ENCODE measurements around the gene FBXL7.

The FBXL7 gene

DNA sequence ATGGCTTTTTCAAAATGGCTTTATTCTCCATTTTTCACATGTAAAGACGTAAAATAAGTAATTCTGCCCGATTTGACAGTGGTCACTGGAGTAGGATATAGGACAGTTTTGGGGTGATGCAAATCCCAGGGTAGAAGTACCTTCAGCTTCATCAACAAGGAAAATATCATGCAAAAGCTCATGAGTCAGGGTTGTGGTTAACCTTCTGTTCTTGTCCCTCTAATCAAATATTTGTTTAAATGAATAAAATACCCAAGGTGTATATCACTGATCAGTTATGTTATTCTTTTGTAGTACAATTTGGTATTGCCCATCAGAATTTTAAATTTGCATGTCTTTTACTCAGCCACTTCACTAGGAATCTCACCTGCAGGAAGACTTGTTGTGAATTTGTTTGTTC is 40.0 kb downstream of the FBXL7 start:
- no peak overlapping the region for H3K27ac ChIP-seq
- TF ChIP-seq, protein P1, sequence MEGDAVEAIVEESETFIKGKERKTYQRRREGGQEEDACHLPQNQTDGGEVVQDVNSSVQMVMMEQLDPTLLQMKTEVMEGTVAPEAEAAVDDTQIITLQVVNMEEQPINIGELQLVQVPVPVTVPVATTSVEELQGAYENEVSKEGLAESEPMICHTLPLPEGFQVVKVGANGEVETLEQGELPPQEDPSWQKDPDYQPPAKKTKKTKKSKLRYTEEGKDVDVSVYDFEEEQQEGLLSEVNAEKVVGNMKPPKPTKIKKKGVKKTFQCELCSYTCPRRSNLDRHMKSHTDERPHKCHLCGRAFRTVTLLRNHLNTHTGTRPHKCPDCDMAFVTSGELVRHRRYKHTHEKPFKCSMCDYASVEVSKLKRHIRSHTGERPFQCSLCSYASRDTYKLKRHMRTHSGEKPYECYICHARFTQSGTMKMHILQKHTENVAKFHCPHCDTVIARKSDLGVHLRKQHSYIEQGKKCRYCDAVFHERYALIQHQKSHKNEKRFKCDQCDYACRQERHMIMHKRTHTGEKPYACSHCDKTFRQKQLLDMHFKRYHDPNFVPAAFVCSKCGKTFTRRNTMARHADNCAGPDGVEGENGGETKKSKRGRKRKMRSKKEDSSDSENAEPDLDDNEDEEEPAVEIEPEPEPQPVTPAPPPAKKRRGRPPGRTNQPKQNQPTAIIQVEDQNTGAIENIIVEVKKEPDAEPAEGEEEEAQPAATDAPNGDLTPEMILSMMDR (conservative IDR thresholded peaks at IDR 0.05), result no peak

- H3K27ac ChIP-seq, result no peak overlapping the region
- TF ChIP-seq, protein P1 (conservative IDR thresholded peaks at IDR 0.05), result no peak
Observed at GRCh38 chr5:15544039-15544438, 44.1 kb downstream of the FBXL7 start.

DNA sequence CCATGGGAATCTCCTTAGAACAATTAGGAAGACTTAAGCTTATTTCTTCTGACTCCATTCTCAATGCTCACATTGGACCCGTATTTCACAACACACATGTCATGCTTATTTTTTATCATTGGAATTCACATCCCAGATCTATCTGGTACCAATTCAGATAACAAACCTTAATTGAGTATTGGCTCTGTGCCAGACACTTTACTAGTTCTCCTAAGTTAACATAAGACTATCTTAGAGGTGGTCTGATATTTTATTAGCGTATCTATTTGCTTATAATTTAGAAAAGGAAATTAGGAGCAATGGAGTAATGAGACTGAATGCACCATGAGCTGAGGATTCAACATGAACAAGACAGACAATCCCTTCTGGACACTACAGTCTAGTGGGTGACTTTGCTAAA is 45.1 kb downstream of the FBXL7 start:
- TF ChIP-seq, protein P1 (conservative IDR thresholded peaks at IDR 0.05), result no peak

GRCh38 chr5:15547261-15547839 is 47.4 kb downstream of the FBXL7 start:
- TF ChIP-seq, protein P1 (conservative IDR thresholded peaks at IDR 0.05), result no peak

More for the DNA sequence above, 45.1 kb downstream of the FBXL7 start:
- no peak overlapping the region for H3K27ac ChIP-seq

GRCh38 chr5:15549961-15550360 is 50.0 kb downstream of the FBXL7 start:
- TF ChIP-seq, protein P1 (conservative IDR thresholded peaks at IDR 0.05), result no peak
- no peak overlapping the region for H3K27ac ChIP-seq

More at GRCh38 chr5:15547261-15547839, 47.4 kb downstream of the FBXL7 start:
- no peak overlapping the region for H3K27ac ChIP-seq

DNA sequence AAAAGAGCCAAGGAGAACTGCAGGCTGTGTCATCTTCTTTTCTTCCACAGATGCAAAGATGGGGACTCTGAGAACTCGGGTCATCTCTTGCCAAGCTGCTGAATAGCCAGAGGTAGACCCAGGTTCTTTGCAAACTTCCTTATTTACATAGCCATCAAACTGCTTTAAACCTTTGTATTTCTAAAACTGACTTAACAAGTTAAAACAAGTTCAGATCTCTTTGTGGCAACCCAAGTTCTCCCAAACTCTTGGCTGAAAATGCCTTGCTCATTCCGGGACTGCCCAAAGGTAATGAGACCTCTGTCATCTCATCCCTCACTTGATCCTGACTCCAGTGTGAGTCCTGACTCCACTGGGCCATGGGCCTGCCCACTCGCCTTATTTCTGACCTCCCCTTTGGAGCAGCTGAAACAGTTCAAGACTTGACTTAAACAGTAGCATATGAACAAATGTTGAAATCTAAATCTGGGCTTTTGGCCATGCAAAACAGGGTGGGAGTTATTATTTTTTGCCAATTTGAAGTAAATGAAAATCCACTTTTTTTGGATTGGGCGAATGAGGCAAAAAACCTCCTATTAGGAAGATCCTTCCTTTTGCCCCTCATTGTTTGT is 50.6 kb downstream of the FBXL7 start:
- TF ChIP-seq, protein P1 (conservative IDR thresholded peaks at IDR 0.05), result no peak
- H3K27ac ChIP-seq, result no peak overlapping the region

DNA sequence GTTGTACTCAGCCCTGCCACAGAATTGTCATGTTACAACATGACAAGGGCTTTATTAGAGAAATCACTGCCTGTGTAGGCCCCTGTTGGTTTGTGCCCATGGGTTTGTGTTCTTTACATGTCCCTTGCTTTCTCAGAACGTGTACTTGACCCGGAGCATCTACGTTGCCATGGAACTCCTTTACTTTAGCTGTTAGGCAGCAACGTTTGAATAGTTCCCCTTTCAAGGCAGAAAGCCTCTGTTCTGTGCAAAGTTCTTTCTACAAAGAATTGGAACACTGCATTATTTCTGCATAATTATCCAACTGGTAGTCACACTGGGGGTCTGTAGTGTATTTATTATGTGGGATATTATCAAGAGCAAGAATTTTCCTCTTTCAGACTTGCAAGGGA is 51.1 kb downstream of the FBXL7 start:
- no peak overlapping the region for H3K27ac ChIP-seq
- TF ChIP-seq, protein P1 (conservative IDR thresholded peaks at IDR 0.05), result no peak
